K562 (cell line): Measurements from ENCODE around the gene ZDHHC20. TPM values are rescaled to one million over a fixed set of nuclear protein-coding genes. Genes with fewer than 3 reads are reported as not detected.

Experiments
- HDAC6 ChIP-seq: IDR thresholded peaks from 2 replicates; pipeline ENCODE4 v1.6.1; 2012; ENCODE audit warnings: low read depth, mild to moderate bottlenecking, control low read depth, inconsistent platforms, low read length, moderate library complexity
- POLR3G ChIP-seq: IDR thresholded peaks from 2 replicates; pipeline ENCODE4 v1.6.1; 2011; ENCODE audit not compliant: insufficient read length, insufficient replicate concordance; ENCODE audit errors: extremely low read depth
- RFX7 ChIP-seq: fragments of 250-450 bp; sonication (Bioruptor Pico); IDR thresholded peaks from 2 replicates; pipeline ENCODE4 v1.5.1; 2021; ENCODE audit warnings: mild to moderate bottlenecking
- SMARCA5 ChIP-seq: fragments of 450-650 bp; IDR thresholded peaks from 2 replicates; pipeline ENCODE4 v1.6.1; 2016
- TSC22D4 ChIP-seq: fragments of 450-650 bp; IDR thresholded peaks from 2 replicates; pipeline ENCODE4 v1.6.1; 2016; ENCODE audit warnings: missing genetic modification characterization, missing biosample characterization, control low read depth
- ZNF121 ChIP-seq: sonication (generic); formaldehyde crosslinking; conservative IDR thresholded peaks from 2 replicates; pipeline ENCODE4 v1.8.0; 2022; ENCODE audit warnings: missing genetic modification reagents
- ZNF175 ChIP-seq: fragments of 200-800 bp; sonication (Bioruptor generic); IDR thresholded peaks from 2 replicates; pipeline ENCODE4 v1.6.1; 2016; ENCODE audit warnings: low read depth, mild to moderate bottlenecking, missing genetic modification characterization, missing compliant biosample characterization
- ZNF785 ChIP-seq: fragments of 250-450 bp; sonication (Bioruptor Pico); IDR thresholded peaks from 2 replicates; pipeline ENCODE4 v1.4.0; 2020; ENCODE audit warnings: mild to moderate bottlenecking
- polyA plus RNA-seq, 8 experiments: library from polyadenylated mRNA; depleted of rRNA in 4 of 8; stranded (reverse) in 5 of 8; unstranded in 3 of 8; fragments of >200 nt; fragmentation: Nextera tagmentation in 2 of 8; fragmentation: Illumina TruSeq in 1 of 8; extraction: Ambion mirVana in 2 of 8; extraction: Trizol in 1 of 8; gene quantifications; 2 replicates each; pipeline versions ENCODE4 v1.2.1 to v1.2.3, GENCODE V29; 2011 to 2014; ENCODE audit warnings: inconsistent platforms in 1 of 8, missing spikeins in 1 of 8
- total RNA-seq, 7 experiments: library from RNA; depleted of rRNA in 6 of 7; stranded (reverse); fragments of >200 nt in 6 of 7; fragmentation: Illumina TruSeq in 2 of 7; extraction: Trizol in 2 of 7; gene quantifications; 2 replicates each; pipeline versions ENCODE4 v1.2.1 to v1.2.3, GENCODE V29; 2011 to 2021; ENCODE audit warnings: low replicate concordance in 1 of 7
- TF ChIP-seq, protein P1 (sequence below), 3 experiments: fragments of 200-800 bp in 1 of 3; fragments of 250-450 bp in 1 of 3; fragments of 450-650 bp in 1 of 3; sonication (Bioruptor Pico) in 1 of 3; sonication (Bioruptor generic) in 1 of 3; formaldehyde crosslinking in 1 of 3; IDR thresholded peaks; 2 replicates each; pipeline versions ENCODE4 v1.6.1 to v1.8.0; 2016 to 2022; ENCODE audit warnings: mild to moderate bottlenecking in 2 of 3, missing genetic modification characterization in 2 of 3, missing compliant biosample characterization in 1 of 3, moderate library complexity in 1 of 3
- TF ChIP-seq, protein P2 (sequence below), 2 experiments: fragments of 200-800 bp in 1 of 2; sonication (Bioruptor generic) in 1 of 2; sonication (generic) in 1 of 2; formaldehyde crosslinking in 1 of 2; IDR thresholded peaks in 1 of 2; conservative IDR thresholded peaks in 1 of 2; 2 replicates each; pipeline versions ENCODE4 v1.5.0 to v1.6.1; 2016 to 2020; ENCODE audit warnings: missing compliant biosample characterization in 1 of 2, missing genetic modification characterization in 1 of 2, missing genetic modification reagents in 1 of 2

The ZDHHC20 gene
- total and polyA plus RNA-seq, 9 of the 15 experiments (the other 6 are each of a cell fraction or from before 2014, with no cell fraction given): 2.7 to 20.9 (median 15.8) TPM

DNA sequence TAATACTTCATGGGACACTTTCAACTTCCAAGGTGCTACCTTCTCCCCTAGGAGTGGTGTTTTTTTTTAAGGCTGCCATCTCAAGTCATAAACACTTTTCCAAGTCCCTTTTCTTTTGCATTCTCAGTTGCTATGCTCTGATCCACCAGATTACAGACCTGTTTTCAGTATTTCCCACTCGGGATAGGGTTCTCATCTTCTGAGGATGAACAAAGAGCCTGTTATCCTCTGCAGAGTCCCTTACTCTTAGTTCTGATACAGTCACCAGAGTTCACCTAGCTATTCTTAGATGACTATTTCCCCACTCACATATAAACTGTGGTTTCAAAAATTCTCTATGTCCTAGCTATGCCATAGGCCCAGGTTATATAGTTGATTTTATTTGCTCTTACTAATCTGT is 15.9 kb downstream of the ZDHHC20 start (continued):
- TF ChIP-seq ZNF175 (CRISPR knock-in tag) (no peak), ZNF121 (CRISPR knock-in tag) (no peak), ZNF785 (no peak), POLR3G (no peak), SMARCA5 (no peak), HDAC6 (no peak), TSC22D4 (tag) (no peak), RFX7 (CRISPR knock-in tag) (no peak)
- TF ChIP-seq, protein P1, sequence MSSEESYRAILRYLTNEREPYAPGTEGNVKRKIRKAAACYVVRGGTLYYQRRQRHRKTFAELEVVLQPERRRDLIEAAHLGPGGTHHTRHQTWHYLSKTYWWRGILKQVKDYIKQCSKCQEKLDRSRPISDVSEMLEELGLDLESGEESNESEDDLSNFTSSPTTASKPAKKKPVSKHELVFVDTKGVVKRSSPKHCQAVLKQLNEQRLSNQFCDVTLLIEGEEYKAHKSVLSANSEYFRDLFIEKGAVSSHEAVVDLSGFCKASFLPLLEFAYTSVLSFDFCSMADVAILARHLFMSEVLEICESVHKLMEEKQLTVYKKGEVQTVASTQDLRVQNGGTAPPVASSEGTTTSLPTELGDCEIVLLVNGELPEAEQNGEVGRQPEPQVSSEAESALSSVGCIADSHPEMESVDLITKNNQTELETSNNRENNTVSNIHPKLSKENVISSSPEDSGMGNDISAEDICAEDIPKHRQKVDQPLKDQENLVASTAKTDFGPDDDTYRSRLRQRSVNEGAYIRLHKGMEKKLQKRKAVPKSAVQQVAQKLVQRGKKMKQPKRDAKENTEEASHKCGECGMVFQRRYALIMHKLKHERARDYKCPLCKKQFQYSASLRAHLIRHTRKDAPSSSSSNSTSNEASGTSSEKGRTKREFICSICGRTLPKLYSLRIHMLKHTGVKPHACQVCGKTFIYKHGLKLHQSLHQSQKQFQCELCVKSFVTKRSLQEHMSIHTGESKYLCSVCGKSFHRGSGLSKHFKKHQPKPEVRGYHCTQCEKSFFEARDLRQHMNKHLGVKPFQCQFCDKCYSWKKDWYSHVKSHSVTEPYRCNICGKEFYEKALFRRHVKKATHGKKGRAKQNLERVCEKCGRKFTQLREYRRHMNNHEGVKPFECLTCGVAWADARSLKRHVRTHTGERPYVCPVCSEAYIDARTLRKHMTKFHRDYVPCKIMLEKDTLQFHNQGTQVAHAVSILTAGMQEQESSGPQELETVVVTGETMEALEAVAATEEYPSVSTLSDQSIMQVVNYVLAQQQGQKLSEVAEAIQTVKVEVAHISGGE (CRISPR knock-in tag; IDR thresholded peaks at IDR 0.05): no peak
- TF ChIP-seq, protein P2, sequence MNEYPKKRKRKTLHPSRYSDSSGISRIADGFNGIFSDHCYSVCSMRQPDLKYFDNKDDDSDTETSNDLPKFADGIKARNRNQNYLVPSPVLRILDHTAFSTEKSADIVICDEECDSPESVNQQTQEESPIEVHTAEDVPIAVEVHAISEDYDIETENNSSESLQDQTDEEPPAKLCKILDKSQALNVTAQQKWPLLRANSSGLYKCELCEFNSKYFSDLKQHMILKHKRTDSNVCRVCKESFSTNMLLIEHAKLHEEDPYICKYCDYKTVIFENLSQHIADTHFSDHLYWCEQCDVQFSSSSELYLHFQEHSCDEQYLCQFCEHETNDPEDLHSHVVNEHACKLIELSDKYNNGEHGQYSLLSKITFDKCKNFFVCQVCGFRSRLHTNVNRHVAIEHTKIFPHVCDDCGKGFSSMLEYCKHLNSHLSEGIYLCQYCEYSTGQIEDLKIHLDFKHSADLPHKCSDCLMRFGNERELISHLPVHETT (CRISPR knock-in tag; conservative IDR thresholded peaks at IDR 0.05 in 1 of 2, IDR thresholded peaks at IDR 0.05 in 1 of 2): no peak
